GM12878 (cell line): ENCODE results near the gene B3GNT4. TPM values are rescaled to one million over a fixed set of nuclear protein-coding genes. Genes with fewer than 3 reads are reported as not detected.

Experiments
- ATAC-seq: fragments of 200-7000 bp; cut with Tn5 transposase; 3 replicates; pipeline ENCODE4 v1.9.1; 2020; ENCODE audit warnings: mild to moderate bottlenecking, moderate library complexity
- BruUV-seq: library from RNA; stranded (reverse); fragments of 400-500 nt; replicated peaks from 2 replicates; lab custom pipeline; 2021; lab: Mats Ljungman, UMichigan
- CTCF ChIA-PET: fragments of 300-600 bp; sonication (Branson Sonifier 250); formaldehyde crosslinking; extraction: SDS; loops from one replicate; lab custom pipeline; 2021; ENCODE audit warnings: inconsistent platforms; lab: Yijun Ruan, JAX
- POLR2A ChIA-PET: fragments of 350-600 bp; formaldehyde crosslinking; extraction: SDS; loops from one replicate; lab custom pipeline; 2021; ENCODE audit warnings: inconsistent platforms; lab: Charles Lee
- RAD21 ChIA-PET: fragments of 300-600 bp; sonication (Branson Sonifier 250); formaldehyde crosslinking; loops from one replicate; lab custom pipeline; 2023; ENCODE audit warnings: antibody characterized with exemption; ENCODE audit not compliant: unreplicated experiment; lab: Charles Lee
- SMC1A ChIA-PET: fragments of 300-600 bp; sonication (Branson Sonifier 250); formaldehyde crosslinking; loops from one replicate; lab custom pipeline; 2023; ENCODE audit not compliant: unreplicated experiment, uncharacterized antibody; lab: Charles Lee
- DNase-seq: peaks from one replicate; pipeline ENCODE4 v3.0.0-alpha.2; 2011; ENCODE audit warnings: low read depth, low spot score
- FAIRE-seq: peaks from 3 replicates; lab custom pipeline; 2011; peaks lifted over from hg19 to GRCh38; lab: Jason Lieb, UNC
- H2AFZ ChIP-seq: 2 replicates; pipeline ENCODE4 v1.6.0; 2011; ENCODE audit warnings: low read depth, low read length, control low read depth; ENCODE audit not compliant: control insufficient read depth
- H3K27ac ChIP-seq: 2 replicates; pipeline ENCODE4 v1.5.1; 2011; ENCODE audit warnings: control low read depth; ENCODE audit not compliant: control insufficient read depth, insufficient read depth
- H3K27me3 ChIP-seq, 2 experiments: replicated peaks in 1 of 2; 2 replicates each; pipeline versions ENCODE4 v1.6.0 to v1.6.1; 2011; ENCODE audit warnings: low read length in 1 of 2; ENCODE audit not compliant: control insufficient read depth in 2 of 2, insufficient read depth in 2 of 2
- H3K36me3 ChIP-seq, 2 experiments: 2 replicates each; pipeline ENCODE4 v1.5.1; 2011; ENCODE audit warnings: low read length in 1 of 2; ENCODE audit not compliant: control insufficient read depth in 2 of 2, insufficient read depth in 2 of 2
- H3K4me1 ChIP-seq: 2 replicates; pipeline ENCODE4 v1.6.1; 2011; ENCODE audit warnings: mild to moderate bottlenecking, low read length, moderate library complexity, mixed read lengths; ENCODE audit not compliant: control insufficient read depth, insufficient read depth
- H3K4me2 ChIP-seq: 2 replicates; pipeline ENCODE4 v1.6.0; 2011; ENCODE audit warnings: control low read depth; ENCODE audit not compliant: control insufficient read depth, insufficient read depth
- H3K4me3 ChIP-seq: fragments of 200-600 bp; sonication (generic); 2 replicates; pipeline ENCODE4 v1.5.1; 2016
- H3K79me2 ChIP-seq: 2 replicates; pipeline ENCODE4 v1.6.0; 2011; ENCODE audit warnings: low read length; ENCODE audit not compliant: control insufficient read depth, insufficient read depth
- H3K9ac ChIP-seq: 2 replicates; pipeline ENCODE4 v1.8.0; 2011; ENCODE audit warnings: low read length, control low read depth, mixed read lengths; ENCODE audit not compliant: control insufficient read depth, insufficient read depth
- H3K9me3 ChIP-seq: replicated peaks from 3 replicates; pipeline ENCODE4 v1.5.1; 2011; ENCODE audit warnings: mild to moderate bottlenecking, low read length; ENCODE audit not compliant: control insufficient read depth, insufficient read depth
- H4K20me1 ChIP-seq: 2 replicates; pipeline ENCODE4 v1.6.0; 2011; ENCODE audit not compliant: control insufficient read depth, insufficient read depth
- ATF2 ChIP-seq: IDR thresholded peaks from 2 replicates; pipeline ENCODE4 v1.6.1; 2012; ENCODE audit warnings: low read length, inconsistent platforms
- BACH1 ChIP-seq: fragments of 450-650 bp; IDR thresholded peaks from 2 replicates; pipeline ENCODE4 v1.6.1; 2017; ENCODE audit warnings: mild to moderate bottlenecking, borderline replicate concordance
- CREB1 ChIP-seq: IDR thresholded peaks from 2 replicates; pipeline ENCODE4 v1.6.1; 2012; ENCODE audit warnings: low read depth, mild to moderate bottlenecking, inconsistent platforms
- EP300 ChIP-seq, 2 experiments: fragments of 150-350 bp in 1 of 2; IDR thresholded peaks; 2 replicates each; pipeline ENCODE4 v1.6.1; 2011 to 2012; ENCODE audit warnings: low read depth in 2 of 2, low read length in 2 of 2, borderline replicate concordance in 1 of 2, improper control_type of control experiment in 1 of 2, inconsistent platforms in 1 of 2; ENCODE audit not compliant: control insufficient read depth in 1 of 2
- HCFC1 ChIP-seq: fragments of 150-350 bp; IDR thresholded peaks from 2 replicates; pipeline ENCODE4 v1.6.1; 2014; ENCODE audit warnings: low read length
- KAT2A ChIP-seq: conservative IDR thresholded peaks from 2 replicates; pipeline ENCODE4 v1.6.1; 2011; ENCODE audit warnings: low read depth, low read length; ENCODE audit not compliant: control insufficient read depth
- KLF5 ChIP-seq: fragments of 450-650 bp; IDR thresholded peaks from 2 replicates; pipeline ENCODE4 v1.6.1; 2014; ENCODE audit warnings: mild to moderate bottlenecking; ENCODE audit not compliant: partially characterized antibody
- LARP7 ChIP-seq: fragments of 450-650 bp; IDR thresholded peaks from 2 replicates; pipeline ENCODE4 v1.6.1; 2017; ENCODE audit warnings: mild to moderate bottlenecking
- NFIC ChIP-seq: IDR thresholded peaks from 2 replicates; pipeline ENCODE4 v1.6.1; 2012; ENCODE audit warnings: low read depth, mild to moderate bottlenecking, inconsistent platforms, low read length, moderate library complexity
- NR2C2 ChIP-seq: IDR thresholded peaks from 2 replicates; pipeline ENCODE4 v1.6.1; 2011; ENCODE audit warnings: borderline replicate concordance, low read depth; ENCODE audit not compliant: control insufficient read depth, insufficient read length
- PML ChIP-seq: IDR thresholded peaks from 2 replicates; pipeline ENCODE4 v1.6.1; 2012; ENCODE audit warnings: low read length, inconsistent platforms
- POLR2AphosphoS2 ChIP-seq: IDR thresholded peaks from 2 replicates; pipeline ENCODE4 v1.6.1; 2011; ENCODE audit warnings: low read depth, mild to moderate bottlenecking, low read length, improper control_type of control experiment, moderate library complexity
- SMAD1 ChIP-seq: fragments of 450-650 bp; IDR thresholded peaks from 2 replicates; pipeline ENCODE4 v1.6.1; 2018; ENCODE audit warnings: mild to moderate bottlenecking, low read depth; ENCODE audit not compliant: partially characterized antibody
- SPI1 ChIP-seq: IDR thresholded peaks from 2 replicates; pipeline ENCODE4 v1.6.1; 2011; ENCODE audit warnings: low read depth, mild to moderate bottlenecking, low read length, moderate library complexity, borderline replicate concordance; ENCODE audit not compliant: insufficient read depth
- STAT3 ChIP-seq: IDR thresholded peaks from 2 replicates; pipeline ENCODE4 v1.6.1; 2011; ENCODE audit warnings: low read depth, low read length, improper control_type of control experiment
- ZZZ3 ChIP-seq: IDR thresholded peaks from 2 replicates; pipeline ENCODE4 v1.6.1; 2011; ENCODE audit warnings: low read depth; ENCODE audit not compliant: control insufficient read depth, insufficient read length
- WGBS: methylation state at CpG from one replicate; pipeline ENCODE4 v1.1.6; 2016; ENCODE audit warnings: low lambda C conversion rate; ENCODE audit not compliant: insufficient replicate concordance, insufficient coverage; ENCODE audit errors: missing lambda C conversion rate; 5-methylcytosine and 5-hydroxymethylcytosine counted together
- in situ Hi-C: fragments of 300-500 bp; cut with MboI; formaldehyde crosslinking; loops from 9 replicates; pipeline ENCODE4 v1.14.3; 2018; ENCODE audit warnings: mixed read lengths
- intact Hi-C: fragments of 100-400 bp; cut with micrococcal nuclease; formaldehyde crosslinking; loops from one replicate; pipeline ENCODE4 v1.14.2; 2022; ENCODE audit not compliant: unreplicated experiment
- polyA plus RNA-seq, 11 experiments: library from polyadenylated mRNA; depleted of rRNA in 4 of 11; unstranded in 6 of 11; stranded (reverse) in 5 of 11; fragments of >200 nt; fragmentation: Nextera tagmentation in 4 of 11; fragmentation: Illumina TruSeq in 1 of 11; extraction: Ambion mirVana in 4 of 11; extraction: Trizol in 1 of 11; gene quantifications; 1 replicate in 1 of 11; 2 replicates in 10 of 11; pipeline versions ENCODE4 v1.2.1 to v1.2.3, GENCODE V29; 2011 to 2016; ENCODE audit warnings: inconsistent platforms in 2 of 11, missing spikeins in 2 of 11, low read depth in 1 of 11
- total RNA-seq, 4 experiments: library from RNA; depleted of rRNA in 3 of 4; stranded (reverse); fragments of >200 nt in 3 of 4; fragmentation: Illumina TruSeq in 1 of 4; extraction: Trizol in 1 of 4; gene quantifications; 2 replicates each; pipeline versions ENCODE4 v1.2.1 to v1.2.3, GENCODE V29; 2013 to 2021
- TF ChIP-seq, protein P1 (sequence below), 3 experiments: IDR thresholded peaks in 2 of 3; conservative IDR thresholded peaks in 1 of 3; 2 replicates each; pipeline ENCODE4 v1.5.1; 2011; ENCODE audit warnings: low read depth in 3 of 3, low read length in 3 of 3, mild to moderate bottlenecking in 3 of 3, control low read depth in 2 of 3, moderate library complexity in 2 of 3, inconsistent platforms in 1 of 3, mixed read lengths in 1 of 3; ENCODE audit not compliant: control insufficient read depth in 2 of 3, insufficient read depth in 1 of 3; ENCODE audit errors: extremely low read depth in 1 of 3
- TF ChIP-seq, protein P2 (sequence below): IDR thresholded peaks from 2 replicates; pipeline ENCODE4 v1.6.1; 2011; ENCODE audit warnings: low read depth, mild to moderate bottlenecking, low read length, moderate library complexity, borderline replicate concordance; ENCODE audit errors: extremely low read depth

The B3GNT4 gene
- total and polyA plus RNA-seq, 10 of the 15 experiments (the other 5 are each of a cell fraction or from before 2014, with no cell fraction given), result 0.04 to 0.95 (median 0.88) TPM; not detected in 7

GRCh38 chr12:122162976-122163375 lies 40.5 kb upstream of the B3GNT4 start:
- no peak for TF ChIP-seq SMAD1
- TF ChIP-seq HCFC1, result no peak
- TF ChIP-seq KLF5, result no peak
- TF ChIP-seq ZZZ3, result no peak
- TF ChIP-seq, protein P1, sequence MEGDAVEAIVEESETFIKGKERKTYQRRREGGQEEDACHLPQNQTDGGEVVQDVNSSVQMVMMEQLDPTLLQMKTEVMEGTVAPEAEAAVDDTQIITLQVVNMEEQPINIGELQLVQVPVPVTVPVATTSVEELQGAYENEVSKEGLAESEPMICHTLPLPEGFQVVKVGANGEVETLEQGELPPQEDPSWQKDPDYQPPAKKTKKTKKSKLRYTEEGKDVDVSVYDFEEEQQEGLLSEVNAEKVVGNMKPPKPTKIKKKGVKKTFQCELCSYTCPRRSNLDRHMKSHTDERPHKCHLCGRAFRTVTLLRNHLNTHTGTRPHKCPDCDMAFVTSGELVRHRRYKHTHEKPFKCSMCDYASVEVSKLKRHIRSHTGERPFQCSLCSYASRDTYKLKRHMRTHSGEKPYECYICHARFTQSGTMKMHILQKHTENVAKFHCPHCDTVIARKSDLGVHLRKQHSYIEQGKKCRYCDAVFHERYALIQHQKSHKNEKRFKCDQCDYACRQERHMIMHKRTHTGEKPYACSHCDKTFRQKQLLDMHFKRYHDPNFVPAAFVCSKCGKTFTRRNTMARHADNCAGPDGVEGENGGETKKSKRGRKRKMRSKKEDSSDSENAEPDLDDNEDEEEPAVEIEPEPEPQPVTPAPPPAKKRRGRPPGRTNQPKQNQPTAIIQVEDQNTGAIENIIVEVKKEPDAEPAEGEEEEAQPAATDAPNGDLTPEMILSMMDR (IDR thresholded peaks at IDR 0.05 in 2 of 3, conservative IDR thresholded peaks at IDR 0.05 in 1 of 3; ENCODE audit: control insufficient read depth in 2 of 3, extremely low read depth in 1 of 3, insufficient read depth in 1 of 3, low read depth in 3 of 3, low read length in 3 of 3), result no peak
- TF ChIP-seq NFIC, result no peak
- TF ChIP-seq STAT3, result no peak
- no peak for TF ChIP-seq KAT2A
- TF ChIP-seq, protein P2, sequence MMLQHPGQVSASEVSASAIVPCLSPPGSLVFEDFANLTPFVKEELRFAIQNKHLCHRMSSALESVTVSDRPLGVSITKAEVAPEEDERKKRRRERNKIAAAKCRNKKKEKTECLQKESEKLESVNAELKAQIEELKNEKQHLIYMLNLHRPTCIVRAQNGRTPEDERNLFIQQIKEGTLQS, result no peak
- TF ChIP-seq LARP7, result no peak
- no peak for TF ChIP-seq PML
- no peak for TF ChIP-seq ATF2
- TF ChIP-seq POLR2AphosphoS2, result no peak
- TF ChIP-seq CREB1, result no peak
- TF ChIP-seq EP300 (IDR thresholded peaks at IDR 0.05; ENCODE audit: borderline replicate concordance in 1 of 2, control insufficient read depth in 1 of 2, low read depth in 2 of 2, low read length in 2 of 2), result no peak
- TF ChIP-seq NR2C2, result no peak
- TF ChIP-seq BACH1, result no peak
- no peak for TF ChIP-seq SPI1
- WGBS, result 78% methylated on average over 3 of the region's 3 CpGs
- Histone ChIP-seq H4K20me1 (no peaks in the 10 kb centered on the region), H3K4me1 (peaks cover 31% of the 10 kb centered on the region), H3K9ac (no peak overlapping the region), H3K9me3 (no peaks in the 10 kb centered on the region), H3K27me3 (no peaks in the 10 kb centered on the region), H3K4me3 (no peak overlapping the region), H3K27ac (no peak overlapping the region), H3K36me3 (no peaks in the 10 kb centered on the region), H3K4me2 (no peak overlapping the region), H2AFZ (no peak overlapping the region), H3K79me2 (no peaks in the 10 kb centered on the region)
- ChIA-PET SMC1A (no interaction called here), CTCF (interaction anchor here (0.7 to 1.2 kb wide), 3 partner anchors 27 to 40 kb away, joined by 3 to 4 read pairs (median 3); no protein-coding TSS in a partner anchor), POLR2A (no interaction called here), RAD21 (no interaction called here)
- DNase-seq (no peak), FAIRE-seq (no peak), ATAC-seq (no peak)
- intact Hi-C loops (no loop called here), in situ Hi-C loops (no loop called here)
- no TSS peak for BruUV-seq
